HG03439 (cell line): ENCODE results near the gene EPS8L2.

Experiments used
- ATAC-seq: cut with Tn5 transposase; IDR thresholded peaks from one replicate; pipeline ENCODE4 v1.9.1; 2021; ENCODE audit warnings: mild to moderate bottlenecking, moderate library complexity; ENCODE audit not compliant: unreplicated experiment

EPS8L2 gene

DNA sequence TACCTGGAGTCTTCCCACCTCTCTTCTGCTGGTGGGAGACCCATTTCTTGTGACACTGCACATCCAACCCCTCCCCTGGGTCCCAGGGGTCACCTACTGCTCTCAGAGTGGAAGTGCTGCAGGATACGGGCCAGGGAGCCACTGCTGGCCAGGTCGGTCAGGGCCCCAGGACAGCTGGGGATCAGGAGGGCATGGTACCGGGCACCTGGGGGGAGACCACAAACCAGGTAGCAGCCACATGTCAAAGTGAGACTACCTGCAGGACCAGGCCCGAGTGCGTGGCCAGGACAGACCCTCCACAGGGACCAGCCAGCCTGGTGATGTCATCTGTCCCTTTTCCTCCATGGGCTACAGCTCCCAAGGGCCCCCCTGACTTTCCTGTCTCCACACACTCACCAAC lies 67.4 kb downstream of the EPS8L2 start:
- no peak for ATAC-seq

DNA sequence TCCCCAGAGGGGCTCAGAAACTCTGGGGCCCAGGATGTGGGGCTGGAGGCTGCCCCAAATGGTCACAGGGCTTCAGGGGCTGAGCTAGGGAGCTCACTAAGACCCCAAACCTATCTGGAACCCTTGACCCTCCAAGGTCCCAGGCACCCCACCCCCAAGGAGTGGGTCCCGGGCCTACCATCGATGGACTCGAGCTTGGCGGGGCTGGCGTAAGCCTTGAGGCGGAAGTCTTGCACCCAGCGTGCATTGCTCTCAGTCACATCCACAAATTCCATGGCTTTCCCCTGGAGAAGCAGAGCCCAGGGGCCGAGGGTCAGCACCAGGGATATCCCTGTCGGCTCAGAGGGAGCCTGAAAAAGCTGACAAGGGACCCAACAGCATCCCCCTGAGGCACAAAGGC lies 67.8 kb downstream of the EPS8L2 start:
- ATAC-seq: no peak

DNA sequence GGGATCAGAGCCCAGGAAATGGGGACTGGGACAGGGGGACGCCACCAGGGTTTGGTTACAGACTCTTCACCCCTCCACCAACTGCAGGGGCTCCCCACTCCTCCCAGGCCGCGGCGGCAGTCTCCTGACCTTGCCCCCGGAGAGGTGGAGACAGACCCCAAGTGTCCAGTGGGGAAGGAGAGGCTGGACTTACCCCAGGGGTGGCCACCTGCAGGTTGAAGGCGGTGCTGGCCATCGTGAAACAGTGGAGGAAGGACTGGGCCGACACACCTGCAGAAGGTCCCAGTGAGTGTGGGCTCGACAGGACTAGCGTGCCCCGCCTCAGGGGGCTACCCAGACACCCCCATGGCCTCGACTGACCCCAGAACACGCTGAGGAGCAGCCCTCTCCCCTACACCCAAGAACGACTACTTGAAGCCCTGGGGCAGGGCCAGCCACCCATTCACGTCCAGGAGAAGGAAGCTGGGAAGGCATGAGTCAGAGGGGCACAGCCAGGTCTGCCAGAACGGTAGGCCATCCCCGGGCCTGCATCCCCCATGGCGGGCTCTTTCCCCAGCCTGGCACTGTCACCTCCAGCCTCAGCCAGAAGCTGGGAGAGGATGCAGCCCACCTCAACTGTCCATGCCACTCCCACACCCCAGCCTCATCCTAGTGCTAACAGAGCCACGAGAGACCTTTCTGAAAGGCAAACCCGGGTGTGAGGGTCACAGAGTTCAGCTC lies 69.0 kb downstream of the EPS8L2 start:
- no peak for ATAC-seq

DNA sequence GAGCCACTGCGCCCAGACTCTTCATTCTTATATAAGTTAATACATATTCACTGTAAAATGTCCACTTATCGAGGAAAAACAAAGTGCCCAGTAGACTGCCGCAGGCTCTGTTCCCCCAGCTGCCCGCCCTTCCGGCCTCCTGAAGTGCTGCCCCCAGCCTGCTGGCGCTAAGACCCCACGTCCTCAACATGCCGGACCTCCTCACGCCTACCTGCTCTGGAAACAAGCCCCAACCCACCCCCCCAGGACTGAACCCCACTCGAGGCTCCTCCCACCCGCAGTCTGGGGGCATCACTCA lies 70.2 kb downstream of the EPS8L2 start:
- ATAC-seq: no peak

DNA sequence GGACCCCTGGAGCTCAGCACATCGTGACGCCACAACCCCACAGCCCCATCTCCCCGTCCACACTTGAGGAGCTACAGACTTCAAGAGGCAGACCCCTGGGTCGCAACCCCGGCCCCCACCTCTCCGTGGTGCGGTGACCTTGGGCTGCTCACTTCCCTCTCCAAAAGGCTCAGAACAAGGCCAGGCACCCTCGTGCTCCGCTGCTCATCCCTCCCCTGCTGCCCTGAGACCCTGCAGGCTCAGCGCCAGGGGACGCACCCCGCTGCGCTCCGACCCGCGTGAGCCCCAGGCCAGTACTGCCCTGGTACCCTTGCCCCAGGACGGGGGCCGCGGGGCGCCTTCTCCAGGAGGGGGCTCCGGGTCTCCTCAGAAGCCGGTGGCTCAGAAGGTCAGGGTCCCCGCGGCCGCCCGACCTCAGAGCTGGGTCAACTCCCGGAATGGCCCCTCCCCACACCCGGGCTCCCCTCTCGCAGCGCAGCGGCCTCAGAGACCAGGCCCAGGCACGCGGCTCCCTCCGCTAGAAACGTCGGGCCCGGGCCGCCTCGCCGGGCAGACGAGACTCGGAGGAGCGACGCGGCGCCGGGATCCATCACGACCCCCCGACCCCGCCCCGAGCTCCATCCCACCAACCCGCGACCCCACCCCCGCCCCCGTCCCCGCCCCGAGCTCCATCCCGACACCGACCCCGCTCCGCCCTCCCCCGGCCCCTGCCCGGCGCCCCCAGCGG lies 70.7 kb downstream of the EPS8L2 start:
- peak; percentile 37 for ATAC-seq
